Measurements from ENCODE around the gene DMKN. TPM values are rescaled to one million over a fixed set of nuclear protein-coding genes. Genes with fewer than 3 reads are reported as not detected.

The DMKN gene
- total and polyA plus RNA-seq, 2 of the 4 experiments (the other 2 are of a cell fraction), result 0.36 to 2.4 TPM

DNA sequence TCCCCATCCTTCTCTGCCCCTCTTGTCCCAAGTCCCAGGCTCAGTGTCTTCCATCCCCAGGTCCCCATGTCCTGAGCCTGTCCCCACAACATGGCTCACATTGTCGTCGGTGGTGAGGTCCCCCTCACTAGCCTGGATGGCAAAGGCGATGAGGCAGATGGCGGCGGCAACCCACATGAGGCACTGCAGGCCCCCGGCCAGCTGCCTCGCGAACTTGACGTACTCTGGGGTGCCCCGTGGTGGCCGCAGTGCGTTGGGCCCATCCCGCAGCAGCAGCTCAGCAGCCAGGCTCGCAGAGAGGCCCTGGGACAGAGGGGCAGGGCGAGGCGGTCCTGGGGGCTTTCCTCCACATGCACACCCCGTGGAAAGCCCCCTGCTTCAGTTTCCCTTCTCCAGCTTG lies 48.9 kb upstream of the DMKN start:
- no peak overlapping the region for H3K4me3 ChIP-seq (ENCODE audit: insufficient read depth, low read depth, low read length)
- H3K36me3 ChIP-seq (ENCODE audit: control insufficient read depth, insufficient read depth, low read length), result no peaks in the 10 kb centered on the region
- H4K8ac ChIP-seq (ENCODE audit: low read depth in 2 of 2, low read length in 2 of 2), result no peak overlapping the region
- H3K4me2 ChIP-seq (ENCODE audit: low read depth, low read length), result no peak overlapping the region
- WGBS, 2 experiments (ENCODE audit: extremely low coverage in 2 of 2, insufficient read length in 1 of 2), result 39% methylated on average over 15 of the region's 17 CpGs; no CpG with 5 or more reads in 1 of the 2 experiments
- DNase-seq, result no peak
- no peak overlapping the region for H4K5ac ChIP-seq (ENCODE audit: low read depth, low read length)
- no peak overlapping the region for H3K27ac ChIP-seq (ENCODE audit: insufficient read depth, low read length)
- H3K9me3 ChIP-seq (ENCODE audit: control insufficient read depth, insufficient read depth, low read length), result no peaks in the 10 kb centered on the region
- no peaks in the 10 kb centered on the region for H3K79me1 ChIP-seq (ENCODE audit: low read depth in 1 of 2, low read length in 2 of 2)
- H3K18ac ChIP-seq (ENCODE audit: low read depth, low read length), result no peak overlapping the region
- no peak overlapping the region for H3K56ac ChIP-seq (ENCODE audit: extremely low read depth, insufficient read depth, low read length)
- no TSS peak for BruUV-seq (replicated peaks)
- H3K23ac ChIP-seq (ENCODE audit: low read depth, low read length), result no peak overlapping the region
- H3K14ac ChIP-seq (replicated peaks; ENCODE audit: low read depth, low read length), result no peak overlapping the region
- no peak overlapping the region for H2BK120ac ChIP-seq (ENCODE audit: low read depth, low read length)
- no peak overlapping the region for H3K9ac ChIP-seq (ENCODE audit: low read depth, low read length)
- ChIA-PET CTCF (no interaction called here), POLR2A (ENCODE audit: unreplicated experiment) (no interaction called here)
- H2BK5ac ChIP-seq (ENCODE audit: low read depth, low read length, poor library complexity, severe bottlenecking), result no peak overlapping the region
- H2AK5ac ChIP-seq (ENCODE audit: low read depth, low read length), result no peak overlapping the region
- no peaks in the 10 kb centered on the region for H3K4me1 ChIP-seq (ENCODE audit: control insufficient read depth, insufficient read depth, low read length)
- ATAC-seq (ENCODE audit: low read depth), result no peak
- H2BK15ac ChIP-seq (ENCODE audit: low read depth, low read length), result no peak overlapping the region
- 0 out of 2 replicates have a peak, but pooled peaks cover 3% of the 10 kb centered on the region for H3K9me1 ChIP-seq (ENCODE audit: insufficient read depth, low read length)
- in situ Hi-C loops (cut with MboI; ENCODE audit: low sequenced_read_pairs), result no loop called here
- H4K91ac ChIP-seq (ENCODE audit: insufficient read depth, low read depth, low read length), result no peak overlapping the region
- intact Hi-C loops (cut with micrococcal nuclease), result no loop called here
- dilution Hi-C loops (cut with HindIII; ENCODE audit: low sequenced_read_pairs, unreplicated experiment), result no loop called here
- TF ChIP-seq RCOR1 (IDR thresholded peaks at IDR 0.05; ENCODE audit: insufficient replicate concordance, low read length), result no peak
- no peak for TF ChIP-seq CEBPB (IDR thresholded peaks at IDR 0.05; ENCODE audit: low read depth, low read length)
- TF ChIP-seq POLR2A (IDR thresholded peaks at IDR 0.05; ENCODE audit: low read depth, low read length), result no peak
- no peak for TF ChIP-seq MAFK (IDR thresholded peaks at IDR 0.05; ENCODE audit: low read depth, low read length)
- TF ChIP-seq FOS (IDR thresholded peaks at IDR 0.05; ENCODE audit: low read depth, low read length), result no peak
- no peak for TF ChIP-seq RAD21 (IDR thresholded peaks at IDR 0.05; ENCODE audit: low read length)
- TF ChIP-seq NFE2L2 (IDR thresholded peaks at IDR 0.05; ENCODE audit: low read depth, low read length), result no peak
- no peak for TF ChIP-seq MXI1 (IDR thresholded peaks at IDR 0.05; ENCODE audit: borderline replicate concordance, low read depth, low read length)
- TF ChIP-seq CHD1 (IDR thresholded peaks at IDR 0.05; ENCODE audit: low read depth, low read length), result no peak
- no peak for TF ChIP-seq MAZ (IDR thresholded peaks at IDR 0.05; ENCODE audit: borderline replicate concordance, low read depth, low read length)
- TF ChIP-seq, protein P1, sequence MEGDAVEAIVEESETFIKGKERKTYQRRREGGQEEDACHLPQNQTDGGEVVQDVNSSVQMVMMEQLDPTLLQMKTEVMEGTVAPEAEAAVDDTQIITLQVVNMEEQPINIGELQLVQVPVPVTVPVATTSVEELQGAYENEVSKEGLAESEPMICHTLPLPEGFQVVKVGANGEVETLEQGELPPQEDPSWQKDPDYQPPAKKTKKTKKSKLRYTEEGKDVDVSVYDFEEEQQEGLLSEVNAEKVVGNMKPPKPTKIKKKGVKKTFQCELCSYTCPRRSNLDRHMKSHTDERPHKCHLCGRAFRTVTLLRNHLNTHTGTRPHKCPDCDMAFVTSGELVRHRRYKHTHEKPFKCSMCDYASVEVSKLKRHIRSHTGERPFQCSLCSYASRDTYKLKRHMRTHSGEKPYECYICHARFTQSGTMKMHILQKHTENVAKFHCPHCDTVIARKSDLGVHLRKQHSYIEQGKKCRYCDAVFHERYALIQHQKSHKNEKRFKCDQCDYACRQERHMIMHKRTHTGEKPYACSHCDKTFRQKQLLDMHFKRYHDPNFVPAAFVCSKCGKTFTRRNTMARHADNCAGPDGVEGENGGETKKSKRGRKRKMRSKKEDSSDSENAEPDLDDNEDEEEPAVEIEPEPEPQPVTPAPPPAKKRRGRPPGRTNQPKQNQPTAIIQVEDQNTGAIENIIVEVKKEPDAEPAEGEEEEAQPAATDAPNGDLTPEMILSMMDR (conservative IDR thresholded peaks at IDR 0.05; ENCODE audit: low read depth, low read length), result no peak
- no peak for TF ChIP-seq SMC3 (IDR thresholded peaks at IDR 0.05; ENCODE audit: low read depth, low read length)
- TF ChIP-seq, protein P2, sequence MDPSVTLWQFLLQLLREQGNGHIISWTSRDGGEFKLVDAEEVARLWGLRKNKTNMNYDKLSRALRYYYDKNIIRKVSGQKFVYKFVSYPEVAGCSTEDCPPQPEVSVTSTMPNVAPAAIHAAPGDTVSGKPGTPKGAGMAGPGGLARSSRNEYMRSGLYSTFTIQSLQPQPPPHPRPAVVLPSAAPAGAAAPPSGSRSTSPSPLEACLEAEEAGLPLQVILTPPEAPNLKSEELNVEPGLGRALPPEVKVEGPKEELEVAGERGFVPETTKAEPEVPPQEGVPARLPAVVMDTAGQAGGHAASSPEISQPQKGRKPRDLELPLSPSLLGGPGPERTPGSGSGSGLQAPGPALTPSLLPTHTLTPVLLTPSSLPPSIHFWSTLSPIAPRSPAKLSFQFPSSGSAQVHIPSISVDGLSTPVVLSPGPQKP (IDR thresholded peaks at IDR 0.05; ENCODE audit: borderline replicate concordance, low read depth, low read length), result no peak
- no peak overlapping the region for H3K4ac ChIP-seq (ENCODE audit: low read depth, low read length)
- no peak overlapping the region for H2BK20ac ChIP-seq (ENCODE audit: low read depth, low read length)
- peaks cover 37% of the 10 kb centered on the region for H3K27me3 ChIP-seq (ENCODE audit: control insufficient read depth, insufficient read depth, low read length)
- H2AK9ac ChIP-seq (replicated peaks; ENCODE audit: low read depth, low read length, poor library complexity), result no peak overlapping the region
- H2AFZ ChIP-seq (replicated peaks; ENCODE audit: low read length, poor library complexity), result no peak overlapping the region
- no peaks in the 10 kb centered on the region for H4K20me1 ChIP-seq (ENCODE audit: insufficient read depth, low read length)

Measured in IMR-90 (cell line).